PC-3 (cell line): ENCODE data around the gene SPOUT1. TPM values are rescaled to one million over a fixed set of nuclear protein-coding genes. Genes with fewer than 3 reads are reported as not detected.
"Not testable (repeated sequence)": the region's sequence is repeated elsewhere in the genome, so short reads cannot be mapped to it uniquely, and the experiment has no call there.

Experiments
- ATAC-seq: fragments of 200-7000 bp; cut with Tn5 transposase; 2 replicates; pipeline ENCODE4 v1.9.1; 2020; ENCODE audit warnings: mild to moderate bottlenecking, moderate library complexity
- BruUV-seq: library from RNA; stranded (reverse); fragments of 400-500 nt; replicated peaks from 2 replicates; lab custom pipeline; 2021; lab: Mats Ljungman, UMichigan
- CTCF ChIA-PET: fragments of 300-600 bp; sonication (Branson Sonifier 250); formaldehyde crosslinking; loops from one replicate; lab custom pipeline; 2022; ENCODE audit warnings: antibody characterized with exemption; lab: Charles Lee
- POLR2A ChIA-PET: fragments of 300-600 bp; sonication (Branson Sonifier 250); formaldehyde crosslinking; loops from one replicate; lab custom pipeline; 2022; ENCODE audit warnings: antibody characterized with exemption; ENCODE audit not compliant: unreplicated experiment; lab: Charles Lee
- DNase-seq: peaks from one replicate; pipeline ENCODE4 v3.0.0-alpha.2; 2015
- H2AFZ ChIP-seq: fragments of 300-600 bp; sonication (generic); 2 replicates; pipeline ENCODE4 v1.6.0; 2016; ENCODE audit warnings: antibody characterized with exemption, low read length
- H3F3A ChIP-seq: fragments of 300-600 bp; sonication (generic); one replicate; pipeline ENCODE4 v1.6.0; 2017; ENCODE audit warnings: antibody characterized with exemption, low read length, control low read depth, mild to moderate bottlenecking; ENCODE audit not compliant: unreplicated experiment
- H3K27ac ChIP-seq: fragments of 300-600 bp; sonication (generic); 2 replicates; pipeline ENCODE4 v1.5.1; 2016; ENCODE audit warnings: mild to moderate bottlenecking, low read length
- H3K27me3 ChIP-seq: fragments of 300-600 bp; sonication (generic); 2 replicates; pipeline ENCODE4 v1.6.1; 2016; ENCODE audit warnings: low read length, mixed read lengths
- H3K36me3 ChIP-seq: fragments of 300-600 bp; sonication (generic); 2 replicates; pipeline ENCODE4 v1.6.1; 2016; ENCODE audit warnings: low read depth, mixed run types, low read length, mixed read lengths
- H3K4me1 ChIP-seq: fragments of 300-600 bp; sonication (generic); 2 replicates; pipeline ENCODE4 v1.5.1; 2016; ENCODE audit warnings: low read length; ENCODE audit not compliant: insufficient read depth
- H3K4me2 ChIP-seq: fragments of 300-600 bp; sonication (generic); 2 replicates; pipeline ENCODE4 v1.6.0; 2016; ENCODE audit warnings: low read length
- H3K4me3 ChIP-seq: fragments of 300-600 bp; sonication (generic); 2 replicates; pipeline ENCODE4 v1.5.1; 2016; ENCODE audit warnings: mild to moderate bottlenecking, low read length, mixed read lengths
- H3K79me2 ChIP-seq: fragments of 300-600 bp; sonication (generic); 2 replicates; pipeline ENCODE4 v1.6.1; 2017; ENCODE audit warnings: low read length, mixed read lengths
- H3K9ac ChIP-seq: fragments of 300-600 bp; sonication (generic); 2 replicates; pipeline ENCODE4 v1.6.0; 2016; ENCODE audit warnings: mild to moderate bottlenecking, low read length
- H3K9me2 ChIP-seq: fragments of 300-600 bp; sonication (generic); replicated peaks from 2 replicates; pipeline ENCODE4 v1.6.1; 2016; ENCODE audit warnings: mixed run types, low read length, mixed read lengths
- H3K9me3 ChIP-seq: fragments of 300-600 bp; sonication (generic); 2 replicates; pipeline ENCODE4 v1.6.1; 2016; ENCODE audit warnings: low read length, mixed read lengths
- H4K20me1 ChIP-seq: fragments of 300-600 bp; sonication (generic); 2 replicates; pipeline ENCODE4 v1.6.1; 2016; ENCODE audit warnings: low read length, mixed read lengths
- CTCF ChIP-seq: fragments of 300-600 bp; sonication (generic); conservative IDR thresholded peaks from 2 replicates; pipeline ENCODE4 v1.5.1; 2017; ENCODE audit warnings: antibody characterized with exemption, low read depth, mild to moderate bottlenecking, low read length
- EZH2 ChIP-seq: fragments of 300-600 bp; sonication (generic); IDR thresholded peaks from one replicate; pipeline ENCODE4 v1.6.1; 2017; ENCODE audit warnings: antibody characterized with exemption, mild to moderate bottlenecking, low read length; ENCODE audit not compliant: unreplicated experiment
- EZH2phosphoT487 ChIP-seq: fragments of 300-600 bp; sonication (generic); IDR thresholded peaks from 2 replicates; pipeline ENCODE4 v1.6.1; 2018; ENCODE audit warnings: mild to moderate bottlenecking, antibody characterized with exemption, low read length, borderline replicate concordance
- intact Hi-C: fragments of 100-400 bp; cut with micrococcal nuclease; formaldehyde crosslinking; loops from 2 replicates; pipeline ENCODE4 v1.9.0; 2023
- total RNA-seq: library from RNA; depleted of rRNA; stranded (reverse); fragments of >200 nt; gene quantifications from 2 replicates; pipeline ENCODE4 v1.2.3, GENCODE V29; 2014

SPOUT1 gene
- total RNA-seq, 1 experiment from 2014 or later, result 27.2 TPM

GRCh38 chr9:128798896-128799295 is 30.7 kb downstream of the SPOUT1 start:
- no peak for TF ChIP-seq CTCF
- no peak for TF ChIP-seq EZH2phosphoT487
- TF ChIP-seq EZH2, result no peak
- Histone ChIP-seq H4K20me1 (no peaks in the 10 kb centered on the region), H3K27me3 (no peaks in the 10 kb centered on the region), H3K9me2 (no peaks in the 10 kb centered on the region), H3K79me2 (no peaks in the 10 kb centered on the region), H3K4me3 (no peak overlapping the region), H3K4me1 (no peaks in the 10 kb centered on the region), H3K27ac (no peak overlapping the region), H3K4me2 (no peak overlapping the region), H3K9ac (no peak overlapping the region), H3K36me3 (no peaks in the 10 kb centered on the region; the same call in 1 of the 2 replicates), H3F3A (no peaks in the 10 kb centered on the region), H2AFZ (no peak overlapping the region), H3K9me3 (no peaks in the 10 kb centered on the region)
- ChIA-PET CTCF (no interaction called here), POLR2A (no interaction called here)
- DNase-seq (no peak), ATAC-seq (no peak)
- intact Hi-C loops, result no loop called here
- BruUV-seq, result no TSS peak

GRCh38 chr9:128794961-128795360 is 34.6 kb downstream of the SPOUT1 start:
- BruUV-seq, H3K4me2 ChIP-seq, H3K36me3 ChIP-seq, H2AFZ ChIP-seq, DNase-seq, H3K9ac ChIP-seq, ATAC-seq, H3K4me3 ChIP-seq, H3F3A ChIP-seq, H3K9me2 ChIP-seq, H3K27ac ChIP-seq, H3K9me3 ChIP-seq, H3K79me2 ChIP-seq, H3K4me1 ChIP-seq, H4K20me1 ChIP-seq, H3K27me3 ChIP-seq, intact Hi-C loops: not testable (repeated sequence)
- POLR2A ChIA-PET, result interaction anchor here (0.6 kb wide), 1 partner anchor 169 kb away, joined by 3 read pairs; no protein-coding TSS in a partner anchor
- CTCF ChIA-PET, result interaction anchor here (0.7 kb wide), 1 partner anchor 24 kb away, joined by 3 read pairs; the partner anchor contains the start of gene ENDOG

GRCh38 chr9:128792978-128793686 is 36.5 kb downstream of the SPOUT1 start:
- H3K4me3 ChIP-seq, result no peak overlapping the region
- no peak overlapping the region for H3K4me2 ChIP-seq
- intact Hi-C loops, result no loop called here
- no peaks in the 10 kb centered on the region for H3K9me3 ChIP-seq
- no peak overlapping the region for H3K9ac ChIP-seq
- no peaks in the 10 kb centered on the region for H4K20me1 ChIP-seq
- TF ChIP-seq EZH2phosphoT487 (no peak), EZH2 (no peak), CTCF (no peak)
- H3K36me3 ChIP-seq, result no peaks in the 10 kb centered on the region; the same call in 1 of the 2 replicates
- ChIA-PET POLR2A (no interaction called here), CTCF (no interaction called here)
- DNase-seq, result no peak
- no peak overlapping the region for H3K27ac ChIP-seq
- BruUV-seq, result no TSS peak
- H3F3A ChIP-seq, result no peaks in the 10 kb centered on the region
- no peak overlapping the region for H2AFZ ChIP-seq
- no peaks in the 10 kb centered on the region for H3K27me3 ChIP-seq
- H3K9me2 ChIP-seq, result no peaks in the 10 kb centered on the region
- H3K79me2 ChIP-seq, result peaks cover 7% of the 10 kb centered on the region
- peaks cover 3% of the 10 kb centered on the region; the same call in 1 of the 2 replicates for H3K4me1 ChIP-seq
- no peak for ATAC-seq
